DND-41 (cell line): Measurements from ENCODE around the gene FAM20C.

ENCODE experiments used
- CTCF ChIP-seq: IDR thresholded peaks from 2 replicates; pipeline ENCODE4 v1.5.1; 2012; ENCODE audit warnings: borderline replicate concordance, low read length, moderate library complexity, mild to moderate bottlenecking; ENCODE audit not compliant: poor library complexity, severe bottlenecking; ENCODE audit errors: extremely low read depth
- EZH2 ChIP-seq: IDR thresholded peaks from 3 replicates; pipeline ENCODE4 v1.6.1; 2012; ENCODE audit warnings: borderline replicate concordance, low read depth, mild to moderate bottlenecking, moderate library complexity, low read length, inconsistent platforms; ENCODE audit not compliant: severe bottlenecking

- TF ChIP-seq CTCF: no peak
- no peak for TF ChIP-seq EZH2
Measured at GRCh38 chr7:284762-285722, 92.7 kb downstream of the FAM20C start.
